Measurements from ENCODE around the gene ADNP2.

ADNP2 gene

GRCh38 chr18:80105369-80106167 is 3.5 kb upstream of the ADNP2 start:
- DNase-seq (ENCODE audit: low spot score), result no peak

GRCh38 chr18:80106482-80107051 is 2.5 kb upstream of the ADNP2 start:
- DNase-seq (ENCODE audit: low spot score), result no peak

GRCh38 chr18:80107426-80107825 is 1.6 kb upstream of the ADNP2 start:
- DNase-seq (ENCODE audit: low spot score), result no peak

- no peak for DNase-seq (ENCODE audit: low spot score)
These were observed 933 bp upstream of the ADNP2 start for GRCh38 chr18:80108121-80108536.

GRCh38 chr18:80109676-80110078 is 615 bp downstream of the ADNP2 start:
- DNase-seq (ENCODE audit: low spot score), result peak; percentile 20

GRCh38 chr18:80112624-80113248 is 3.7 kb downstream of the ADNP2 start:
- no peak for DNase-seq (ENCODE audit: low spot score)

GRCh38 chr18:80115035-80115434 is 6.0 kb downstream of the ADNP2 start:
- DNase-seq (ENCODE audit: low spot score), result no peak

GRCh38 chr18:80119111-80119510 is 10.0 kb downstream of the ADNP2 start:
- no peak for DNase-seq (ENCODE audit: low spot score)

GRCh38 chr18:80120932-80121331 is 11.9 kb downstream of the ADNP2 start:
- DNase-seq (ENCODE audit: low spot score), result no peak

- DNase-seq (ENCODE audit: low spot score), result no peak
These were observed 15.1 kb downstream of the ADNP2 start for GRCh38 chr18:80124131-80124530.

GRCh38 chr18:80126797-80127196 is 17.7 kb downstream of the ADNP2 start:
- DNase-seq (ENCODE audit: low spot score), result no peak

GRCh38 chr18:80127635-80128034 is 18.6 kb downstream of the ADNP2 start:
- no peak for DNase-seq (ENCODE audit: low spot score)

GRCh38 chr18:80129672-80130367 is 20.8 kb downstream of the ADNP2 start:
- DNase-seq (ENCODE audit: low spot score), result no peak

GRCh38 chr18:80130555-80130954 is 21.5 kb downstream of the ADNP2 start:
- no peak for DNase-seq (ENCODE audit: low spot score)

GRCh38 chr18:80132180-80132812 is 23.2 kb downstream of the ADNP2 start:
- DNase-seq (ENCODE audit: low spot score), result no peak

- DNase-seq (ENCODE audit: low spot score), result no peak
These were observed 24.1 kb downstream of the ADNP2 start for GRCh38 chr18:80133124-80133523.

- no peak for DNase-seq (ENCODE audit: low spot score)
These were observed 26.1 kb downstream of the ADNP2 start for GRCh38 chr18:80135136-80135535.

- no peak for DNase-seq (ENCODE audit: low spot score)
These were observed 27.6 kb downstream of the ADNP2 start for GRCh38 chr18:80136679-80137078.

GRCh38 chr18:80137137-80137536 is 28.1 kb downstream of the ADNP2 start:
- DNase-seq (ENCODE audit: low spot score), result no peak

GRCh38 chr18:80137976-80138375 is 28.9 kb downstream of the ADNP2 start:
- DNase-seq (ENCODE audit: low spot score), result no peak

- no peak for DNase-seq (ENCODE audit: low spot score)
These were observed 31.5 kb downstream of the ADNP2 start for GRCh38 chr18:80140455-80140985.

- DNase-seq (ENCODE audit: low spot score), result no peak
These were observed 34.8 kb downstream of the ADNP2 start for GRCh38 chr18:80143881-80144280.
